ENCODE measurements around the gene CD320. TPM values are rescaled to one million over a fixed set of nuclear protein-coding genes. Genes with fewer than 3 reads are reported as not detected.

CD320 gene
- total and polyA plus RNA-seq, 10 of the 15 experiments (the other 5 are each of a cell fraction or from before 2014, with no cell fraction given), result 1.1 to 134 (median 46.5) TPM

DNA sequence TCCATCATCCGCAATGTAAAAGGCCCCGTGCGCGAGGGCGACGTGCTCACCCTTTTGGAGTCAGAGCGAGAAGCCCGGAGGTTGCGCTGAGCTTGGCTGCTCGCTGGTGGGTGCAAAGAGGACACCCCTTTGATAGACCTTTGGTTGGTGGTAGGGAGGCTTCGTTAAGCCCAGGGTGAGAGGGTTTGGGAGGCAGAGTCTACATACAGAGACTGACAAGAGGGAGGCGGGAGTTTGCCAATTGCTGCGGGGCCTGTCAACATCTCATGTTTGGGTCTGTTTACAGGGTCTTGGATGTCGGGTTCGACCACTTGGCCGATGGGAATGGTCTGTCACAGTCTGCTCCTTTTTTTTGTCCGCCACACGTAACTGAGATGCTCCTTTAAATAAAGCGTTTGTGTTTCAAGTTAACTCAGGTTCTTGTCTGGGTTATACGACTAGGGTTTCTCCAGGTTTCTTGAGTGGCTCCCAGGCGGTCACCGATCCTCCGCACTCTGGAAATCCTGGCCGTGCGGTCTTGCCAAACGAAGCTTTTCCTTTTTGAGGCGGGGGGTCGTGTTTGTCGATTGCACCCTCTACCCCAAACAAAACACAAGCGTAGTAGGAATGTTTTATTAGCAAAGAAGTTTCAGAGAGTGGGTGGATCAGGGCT lies 14.0 kb upstream of the CD320 start (continued):
- TF ChIP-seq, protein P1, sequence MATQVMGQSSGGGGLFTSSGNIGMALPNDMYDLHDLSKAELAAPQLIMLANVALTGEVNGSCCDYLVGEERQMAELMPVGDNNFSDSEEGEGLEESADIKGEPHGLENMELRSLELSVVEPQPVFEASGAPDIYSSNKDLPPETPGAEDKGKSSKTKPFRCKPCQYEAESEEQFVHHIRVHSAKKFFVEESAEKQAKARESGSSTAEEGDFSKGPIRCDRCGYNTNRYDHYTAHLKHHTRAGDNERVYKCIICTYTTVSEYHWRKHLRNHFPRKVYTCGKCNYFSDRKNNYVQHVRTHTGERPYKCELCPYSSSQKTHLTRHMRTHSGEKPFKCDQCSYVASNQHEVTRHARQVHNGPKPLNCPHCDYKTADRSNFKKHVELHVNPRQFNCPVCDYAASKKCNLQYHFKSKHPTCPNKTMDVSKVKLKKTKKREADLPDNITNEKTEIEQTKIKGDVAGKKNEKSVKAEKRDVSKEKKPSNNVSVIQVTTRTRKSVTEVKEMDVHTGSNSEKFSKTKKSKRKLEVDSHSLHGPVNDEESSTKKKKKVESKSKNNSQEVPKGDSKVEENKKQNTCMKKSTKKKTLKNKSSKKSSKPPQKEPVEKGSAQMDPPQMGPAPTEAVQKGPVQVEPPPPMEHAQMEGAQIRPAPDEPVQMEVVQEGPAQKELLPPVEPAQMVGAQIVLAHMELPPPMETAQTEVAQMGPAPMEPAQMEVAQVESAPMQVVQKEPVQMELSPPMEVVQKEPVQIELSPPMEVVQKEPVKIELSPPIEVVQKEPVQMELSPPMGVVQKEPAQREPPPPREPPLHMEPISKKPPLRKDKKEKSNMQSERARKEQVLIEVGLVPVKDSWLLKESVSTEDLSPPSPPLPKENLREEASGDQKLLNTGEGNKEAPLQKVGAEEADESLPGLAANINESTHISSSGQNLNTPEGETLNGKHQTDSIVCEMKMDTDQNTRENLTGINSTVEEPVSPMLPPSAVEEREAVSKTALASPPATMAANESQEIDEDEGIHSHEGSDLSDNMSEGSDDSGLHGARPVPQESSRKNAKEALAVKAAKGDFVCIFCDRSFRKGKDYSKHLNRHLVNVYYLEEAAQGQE (IDR thresholded peaks at IDR 0.05; ENCODE audit: low read depth, low read length), result no peak
- TF ChIP-seq, protein P2, sequence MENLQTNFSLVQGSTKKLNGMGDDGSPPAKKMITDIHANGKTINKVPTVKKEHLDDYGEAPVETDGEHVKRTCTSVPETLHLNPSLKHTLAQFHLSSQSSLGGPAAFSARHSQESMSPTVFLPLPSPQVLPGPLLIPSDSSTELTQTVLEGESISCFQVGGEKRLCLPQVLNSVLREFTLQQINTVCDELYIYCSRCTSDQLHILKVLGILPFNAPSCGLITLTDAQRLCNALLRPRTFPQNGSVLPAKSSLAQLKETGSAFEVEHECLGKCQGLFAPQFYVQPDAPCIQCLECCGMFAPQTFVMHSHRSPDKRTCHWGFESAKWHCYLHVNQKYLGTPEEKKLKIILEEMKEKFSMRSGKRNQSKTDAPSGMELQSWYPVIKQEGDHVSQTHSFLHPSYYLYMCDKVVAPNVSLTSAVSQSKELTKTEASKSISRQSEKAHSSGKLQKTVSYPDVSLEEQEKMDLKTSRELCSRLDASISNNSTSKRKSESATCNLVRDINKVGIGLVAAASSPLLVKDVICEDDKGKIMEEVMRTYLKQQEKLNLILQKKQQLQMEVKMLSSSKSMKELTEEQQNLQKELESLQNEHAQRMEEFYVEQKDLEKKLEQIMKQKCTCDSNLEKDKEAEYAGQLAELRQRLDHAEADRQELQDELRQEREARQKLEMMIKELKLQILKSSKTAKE (IDR thresholded peaks at IDR 0.05; ENCODE audit: low read depth, poor library complexity, severe bottlenecking), result no peak
- TF ChIP-seq, protein P3, sequence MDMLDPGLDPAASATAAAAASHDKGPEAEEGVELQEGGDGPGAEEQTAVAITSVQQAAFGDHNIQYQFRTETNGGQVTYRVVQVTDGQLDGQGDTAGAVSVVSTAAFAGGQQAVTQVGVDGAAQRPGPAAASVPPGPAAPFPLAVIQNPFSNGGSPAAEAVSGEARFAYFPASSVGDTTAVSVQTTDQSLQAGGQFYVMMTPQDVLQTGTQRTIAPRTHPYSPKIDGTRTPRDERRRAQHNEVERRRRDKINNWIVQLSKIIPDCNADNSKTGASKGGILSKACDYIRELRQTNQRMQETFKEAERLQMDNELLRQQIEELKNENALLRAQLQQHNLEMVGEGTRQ (IDR thresholded peaks at IDR 0.05; ENCODE audit: borderline replicate concordance, low read depth, low read length), result no peak
- TF ChIP-seq SIX5 (IDR thresholded peaks at IDR 0.05; ENCODE audit: low read depth, low read length, severe bottlenecking) (no peak), ATF7 (IDR thresholded peaks at IDR 0.05; ENCODE audit: low read depth) (no peak)
